OCI-LY1 (cell line): ENCODE results near the gene COL25A1.

Source experiments
- H2AFZ ChIP-seq: fragments of 200-600 bp; sonication (generic), shearing (Covaris generic); 2 replicates; pipeline ENCODE4 v1.6.0; 2014; ENCODE audit warnings: antibody characterized with exemption, mild to moderate bottlenecking, low read length
- H3F3A ChIP-seq: fragments of 200-600 bp; sonication (generic), shearing (Covaris generic); 2 replicates; pipeline ENCODE4 v1.6.0; 2014; ENCODE audit warnings: mild to moderate bottlenecking, antibody characterized with exemption, low read length, moderate library complexity; ENCODE audit not compliant: insufficient read depth
- H3K27ac ChIP-seq: fragments of 200-600 bp; sonication (generic); 2 replicates; pipeline ENCODE4 v1.5.1; 2014; ENCODE audit warnings: low read length, mixed run types, mild to moderate bottlenecking, low read depth; ENCODE audit not compliant: poor library complexity, severe bottlenecking
- H3K27me3 ChIP-seq: fragments of 200-600 bp; sonication (generic); 2 replicates; pipeline ENCODE4 v1.6.0; 2014; ENCODE audit warnings: antibody characterized with exemption, mild to moderate bottlenecking, low read length, moderate library complexity; ENCODE audit not compliant: insufficient read depth
- H3K36me3 ChIP-seq: fragments of 200-600 bp; sonication (generic); 2 replicates; pipeline ENCODE4 v1.6.1; 2014; ENCODE audit warnings: mild to moderate bottlenecking, antibody characterized with exemption, low read length, moderate library complexity, mixed read lengths; ENCODE audit not compliant: insufficient read depth
- H3K4me1 ChIP-seq: fragments of 200-600 bp; sonication (generic); 2 replicates; pipeline ENCODE4 v1.5.1; 2014; ENCODE audit warnings: mild to moderate bottlenecking, low read length, moderate library complexity; ENCODE audit not compliant: insufficient read depth, severe bottlenecking
- H3K4me2 ChIP-seq: fragments of 200-600 bp; sonication (generic), shearing (Covaris generic); 2 replicates; pipeline ENCODE4 v1.6.1; 2014; ENCODE audit warnings: low read length
- H3K4me3 ChIP-seq: fragments of 200-600 bp; sonication (generic); 2 replicates; pipeline ENCODE4 v1.5.1; 2014; ENCODE audit warnings: low read length, low read depth, mild to moderate bottlenecking, mixed read lengths; ENCODE audit not compliant: poor library complexity, severe bottlenecking
- H3K79me2 ChIP-seq: fragments of 200-600 bp; shearing (Covaris generic); 2 replicates; pipeline ENCODE4 v1.6.1; 2016; ENCODE audit warnings: mixed run types, low read length, mixed read lengths; ENCODE audit not compliant: insufficient read depth
- H3K9ac ChIP-seq: fragments of 200-600 bp; sonication (generic), shearing (Covaris generic); 2 replicates; pipeline ENCODE4 v1.6.1; 2014; ENCODE audit warnings: mild to moderate bottlenecking, low read length, mixed read lengths
- H3K9me2 ChIP-seq: fragments of 200-600 bp; sonication (generic), shearing (Covaris generic); 2 replicates; pipeline ENCODE4 v1.6.1; 2014; ENCODE audit warnings: low read depth, mild to moderate bottlenecking, low read length, mixed read lengths
- H3K9me3 ChIP-seq: fragments of 200-600 bp; shearing (Covaris generic); 2 replicates; pipeline ENCODE4 v1.6.1; 2014; ENCODE audit warnings: low read length, mixed read lengths
- H4K20me1 ChIP-seq: fragments of 200-600 bp; sonication (generic), shearing (Covaris generic); 2 replicates; pipeline ENCODE4 v1.6.0; 2016; ENCODE audit warnings: mild to moderate bottlenecking, low read length; ENCODE audit not compliant: insufficient read depth
- EZH2 ChIP-seq: fragments of 200-600 bp; sonication (generic), shearing (Covaris generic); IDR thresholded peaks from 2 replicates; pipeline ENCODE4 v1.8.0; 2017; ENCODE audit warnings: borderline replicate concordance, mixed run types, mild to moderate bottlenecking, antibody characterized with exemption, low read length, moderate library complexity, mixed read lengths
- TF ChIP-seq, protein P1 (sequence below): fragments of 200-600 bp; sonication (generic), shearing (Covaris generic); IDR thresholded peaks from 2 replicates; pipeline ENCODE4 v1.5.1; 2017; ENCODE audit warnings: mild to moderate bottlenecking, antibody characterized with exemption, low read length, moderate library complexity, mixed read lengths

The COL25A1 gene

DNA sequence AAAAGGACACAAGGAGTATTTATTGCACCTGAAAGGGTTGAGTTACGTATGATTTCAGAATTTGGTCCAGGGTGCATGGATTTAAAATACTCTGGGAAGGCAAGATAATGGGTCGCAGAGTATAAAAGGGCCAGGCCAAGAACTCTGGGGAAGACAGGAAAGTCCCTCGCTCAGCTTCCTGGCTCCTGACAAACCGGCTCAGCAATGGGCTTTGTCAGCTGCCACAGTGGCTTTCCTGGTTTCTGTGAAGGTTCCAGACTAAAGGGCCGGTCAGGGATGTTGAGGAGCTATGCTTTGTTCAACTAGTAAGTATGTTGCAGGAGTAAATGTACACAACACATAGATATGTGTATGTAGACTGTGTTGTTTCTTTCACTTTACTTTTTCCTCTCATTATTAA is 385.2 kb downstream of the COL25A1 start:
- no peaks in the 10 kb centered on the region for H4K20me1 ChIP-seq
- H3K79me2 ChIP-seq: no peaks in the 10 kb centered on the region
- H2AFZ ChIP-seq: no peak overlapping the region
- H3K4me3 ChIP-seq: no peak overlapping the region
- no peak for TF ChIP-seq EZH2
- TF ChIP-seq, protein P1, sequence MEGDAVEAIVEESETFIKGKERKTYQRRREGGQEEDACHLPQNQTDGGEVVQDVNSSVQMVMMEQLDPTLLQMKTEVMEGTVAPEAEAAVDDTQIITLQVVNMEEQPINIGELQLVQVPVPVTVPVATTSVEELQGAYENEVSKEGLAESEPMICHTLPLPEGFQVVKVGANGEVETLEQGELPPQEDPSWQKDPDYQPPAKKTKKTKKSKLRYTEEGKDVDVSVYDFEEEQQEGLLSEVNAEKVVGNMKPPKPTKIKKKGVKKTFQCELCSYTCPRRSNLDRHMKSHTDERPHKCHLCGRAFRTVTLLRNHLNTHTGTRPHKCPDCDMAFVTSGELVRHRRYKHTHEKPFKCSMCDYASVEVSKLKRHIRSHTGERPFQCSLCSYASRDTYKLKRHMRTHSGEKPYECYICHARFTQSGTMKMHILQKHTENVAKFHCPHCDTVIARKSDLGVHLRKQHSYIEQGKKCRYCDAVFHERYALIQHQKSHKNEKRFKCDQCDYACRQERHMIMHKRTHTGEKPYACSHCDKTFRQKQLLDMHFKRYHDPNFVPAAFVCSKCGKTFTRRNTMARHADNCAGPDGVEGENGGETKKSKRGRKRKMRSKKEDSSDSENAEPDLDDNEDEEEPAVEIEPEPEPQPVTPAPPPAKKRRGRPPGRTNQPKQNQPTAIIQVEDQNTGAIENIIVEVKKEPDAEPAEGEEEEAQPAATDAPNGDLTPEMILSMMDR: no peak
- no peak overlapping the region for H3K27ac ChIP-seq
- no peaks in the 10 kb centered on the region for H3K9me2 ChIP-seq
- no peaks in the 10 kb centered on the region for H3K36me3 ChIP-seq
- no peaks in the 10 kb centered on the region for H3K9me3 ChIP-seq
- no peaks in the 10 kb centered on the region for H3K27me3 ChIP-seq
- H3K9ac ChIP-seq: no peak overlapping the region
- H3K4me1 ChIP-seq: no peaks in the 10 kb centered on the region
- H3K4me2 ChIP-seq: no peak overlapping the region
- H3F3A ChIP-seq: no peaks in the 10 kb centered on the region

DNA sequence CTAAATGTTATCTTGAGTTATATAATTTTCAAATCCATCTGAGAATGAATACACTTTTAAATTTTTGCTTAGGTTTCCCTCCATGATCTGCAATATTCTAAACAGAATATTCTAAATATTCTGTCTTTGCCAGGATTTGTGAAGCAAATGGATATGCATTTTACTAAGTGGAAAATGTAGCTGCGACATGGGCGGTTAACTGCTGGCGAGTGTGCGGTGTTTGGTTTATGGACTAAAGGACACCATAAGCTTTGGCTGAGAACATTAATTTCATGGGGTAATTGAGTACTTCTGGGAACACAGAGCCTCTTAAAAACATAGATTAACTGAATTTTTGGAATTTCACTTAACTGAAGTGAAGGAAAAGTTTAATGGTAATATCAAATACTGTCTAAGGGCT is 385.8 kb downstream of the COL25A1 start:
- no peaks in the 10 kb centered on the region for H3K9me3 ChIP-seq
- H3K27ac ChIP-seq: no peak overlapping the region
- no peak overlapping the region for H3K4me3 ChIP-seq
- H3K9ac ChIP-seq: no peak overlapping the region
- no peaks in the 10 kb centered on the region for H3K79me2 ChIP-seq
- no peaks in the 10 kb centered on the region for H4K20me1 ChIP-seq
- no peaks in the 10 kb centered on the region for H3K36me3 ChIP-seq
- H3K27me3 ChIP-seq: no peaks in the 10 kb centered on the region
- H3K4me1 ChIP-seq: no peaks in the 10 kb centered on the region
- no peak overlapping the region for H3K4me2 ChIP-seq
- no peak overlapping the region for H2AFZ ChIP-seq
- TF ChIP-seq, protein P1: no peak
- no peak for TF ChIP-seq EZH2
- H3F3A ChIP-seq: no peaks in the 10 kb centered on the region
- H3K9me2 ChIP-seq: no peaks in the 10 kb centered on the region

DNA sequence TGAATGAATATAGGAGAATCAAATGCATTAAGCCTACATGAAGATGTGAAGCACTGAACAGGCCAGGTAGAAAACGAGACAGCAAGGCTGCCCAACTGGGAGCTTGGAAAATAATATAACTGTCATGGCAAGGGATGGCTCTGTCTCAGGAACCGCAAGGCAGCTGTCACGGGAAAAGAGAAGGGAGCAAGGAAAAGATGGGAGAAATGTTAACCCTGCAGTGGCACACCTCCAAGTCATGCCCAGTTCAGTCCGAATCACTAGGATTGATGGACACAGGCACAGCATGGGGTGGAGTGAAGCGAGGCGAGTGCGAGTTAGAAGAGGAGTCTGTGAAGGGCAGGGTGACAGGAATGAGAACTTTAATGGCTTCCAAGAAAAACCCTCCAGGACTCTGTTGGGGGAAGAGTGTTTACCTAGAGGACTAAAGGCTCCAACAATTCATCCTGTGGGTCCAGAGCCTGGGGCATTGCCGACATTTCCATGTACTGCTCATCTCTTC is 395.5 kb downstream of the COL25A1 start:
- no peak overlapping the region for H3K4me2 ChIP-seq
- H3K27ac ChIP-seq: no peak overlapping the region
- H3K79me2 ChIP-seq: no peaks in the 10 kb centered on the region
- H2AFZ ChIP-seq: no peak overlapping the region
- no peak overlapping the region for H3K9ac ChIP-seq
- no peak overlapping the region for H3K4me3 ChIP-seq
- no peaks in the 10 kb centered on the region for H3K9me3 ChIP-seq
- H3K36me3 ChIP-seq: no peaks in the 10 kb centered on the region
- H3F3A ChIP-seq: no peaks in the 10 kb centered on the region
- H3K27me3 ChIP-seq: no peaks in the 10 kb centered on the region
- no peak for TF ChIP-seq EZH2
- TF ChIP-seq, protein P1: no peak
- H4K20me1 ChIP-seq: no peaks in the 10 kb centered on the region
- no peaks in the 10 kb centered on the region for H3K9me2 ChIP-seq
- no peaks in the 10 kb centered on the region for H3K4me1 ChIP-seq
